Nephron progenitor cell (in vitro differentiated cells): Measurements from ENCODE around the gene SMC1B.
"Not testable (repeated sequence)": the region's sequence is repeated elsewhere in the genome, so short reads cannot be mapped to it uniquely, and the experiment has no call there.

Experiments used
- DNase-seq: peaks from one replicate; pipeline ENCODE4 v3.0.0; 2021
- H3K27ac Mint-ChIP-seq: 2 replicates; pipeline ENCODE4 v1.8.0; 2021; ENCODE audit warnings: mild to moderate bottlenecking, moderate library complexity, mixed read lengths
- H3K27me3 Mint-ChIP-seq: 2 replicates; pipeline ENCODE4 v1.8.0; 2021; ENCODE audit warnings: mild to moderate bottlenecking, low read depth, mixed read lengths; ENCODE audit not compliant: poor library complexity
- H3K36me3 Mint-ChIP-seq: 2 replicates; pipeline ENCODE4 v1.8.0; 2021; ENCODE audit warnings: low read depth, mixed read lengths
- H3K4me1 Mint-ChIP-seq: 2 replicates; pipeline ENCODE4 v1.8.0; 2021; ENCODE audit warnings: mixed read lengths
- H3K4me3 Mint-ChIP-seq: 2 replicates; pipeline ENCODE4 v1.8.0; 2021; ENCODE audit warnings: mild to moderate bottlenecking, moderate library complexity, mixed read lengths
- H3K9me3 Mint-ChIP-seq: 2 replicates; pipeline ENCODE4 v1.8.0; 2021; ENCODE audit warnings: mild to moderate bottlenecking, moderate library complexity, mixed read lengths
- TF ChIP-seq, protein P1 (sequence below): fragments of 200-600 bp; sonication (generic); IDR thresholded peaks from 2 replicates; pipeline ENCODE4 v1.5.0; 2021; ENCODE audit warnings: antibody characterized with exemption

The SMC1B gene

GRCh38 chr22:45376703-45377102, 36.7 kb downstream of the SMC1B start:
- DNase-seq: no peak
- TF ChIP-seq, protein P1, sequence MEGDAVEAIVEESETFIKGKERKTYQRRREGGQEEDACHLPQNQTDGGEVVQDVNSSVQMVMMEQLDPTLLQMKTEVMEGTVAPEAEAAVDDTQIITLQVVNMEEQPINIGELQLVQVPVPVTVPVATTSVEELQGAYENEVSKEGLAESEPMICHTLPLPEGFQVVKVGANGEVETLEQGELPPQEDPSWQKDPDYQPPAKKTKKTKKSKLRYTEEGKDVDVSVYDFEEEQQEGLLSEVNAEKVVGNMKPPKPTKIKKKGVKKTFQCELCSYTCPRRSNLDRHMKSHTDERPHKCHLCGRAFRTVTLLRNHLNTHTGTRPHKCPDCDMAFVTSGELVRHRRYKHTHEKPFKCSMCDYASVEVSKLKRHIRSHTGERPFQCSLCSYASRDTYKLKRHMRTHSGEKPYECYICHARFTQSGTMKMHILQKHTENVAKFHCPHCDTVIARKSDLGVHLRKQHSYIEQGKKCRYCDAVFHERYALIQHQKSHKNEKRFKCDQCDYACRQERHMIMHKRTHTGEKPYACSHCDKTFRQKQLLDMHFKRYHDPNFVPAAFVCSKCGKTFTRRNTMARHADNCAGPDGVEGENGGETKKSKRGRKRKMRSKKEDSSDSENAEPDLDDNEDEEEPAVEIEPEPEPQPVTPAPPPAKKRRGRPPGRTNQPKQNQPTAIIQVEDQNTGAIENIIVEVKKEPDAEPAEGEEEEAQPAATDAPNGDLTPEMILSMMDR: no peak
- Mint-ChIP-seq H3K27me3 (peaks cover 23% of the 10 kb centered on the region), H3K9me3 (peaks cover 37% of the 10 kb centered on the region), H3K36me3 (no peaks in the 10 kb centered on the region), H3K27ac (no peak overlapping the region), H3K4me1 (no peaks in the 10 kb centered on the region), H3K4me3 (no peak overlapping the region)

DNA sequence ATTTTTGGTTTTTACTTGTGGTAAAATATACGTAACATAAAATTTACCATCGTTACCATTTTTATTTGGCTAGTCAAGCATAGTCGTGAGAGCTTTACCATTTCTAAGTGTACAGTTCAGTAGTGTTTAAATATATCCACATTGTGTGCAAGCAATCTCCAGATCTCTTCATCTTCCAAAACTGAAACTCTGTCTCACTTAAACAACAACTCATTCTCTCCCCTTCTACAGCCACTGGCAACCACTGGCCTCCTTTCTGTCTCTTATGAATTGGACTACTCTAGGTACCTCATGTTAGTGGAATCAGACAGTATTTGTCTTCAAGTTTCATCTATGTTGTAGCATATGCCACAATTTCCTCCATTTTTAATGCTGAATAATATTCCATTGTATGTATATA, 37.4 kb downstream of the SMC1B start:
- no peaks in the 10 kb centered on the region for H3K36me3 Mint-ChIP-seq
- no peak for DNase-seq
- H3K4me1 Mint-ChIP-seq: no peaks in the 10 kb centered on the region
- no peak overlapping the region for H3K27ac Mint-ChIP-seq
- TF ChIP-seq, protein P1: no peak
- peaks cover 24% of the 10 kb centered on the region for H3K27me3 Mint-ChIP-seq
- no peak overlapping the region for H3K4me3 Mint-ChIP-seq
- peaks cover 37% of the 10 kb centered on the region for H3K9me3 Mint-ChIP-seq

DNA sequence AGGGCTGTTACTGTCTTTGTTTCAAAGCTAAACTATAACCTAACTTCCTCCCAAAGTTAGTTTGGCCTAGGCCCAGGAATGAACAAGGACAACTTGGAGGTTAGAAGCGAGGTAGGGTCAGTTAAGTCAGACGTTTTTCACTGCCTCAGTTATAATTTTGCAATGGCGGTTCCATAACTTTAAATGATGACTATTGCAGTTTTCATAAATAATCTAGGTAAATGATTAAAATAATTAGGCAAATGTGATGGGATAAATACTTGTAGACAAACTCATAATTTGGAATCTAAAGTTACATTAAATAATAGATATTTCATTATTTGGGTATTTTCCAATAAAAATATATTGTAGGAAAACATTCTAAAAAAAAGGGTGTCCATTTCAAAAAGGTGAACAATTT, 39.8 kb downstream of the SMC1B start:
- not testable (repeated sequence) for H3K27ac Mint-ChIP-seq, DNase-seq, H3K4me1 Mint-ChIP-seq, H3K4me3 Mint-ChIP-seq, H3K36me3 Mint-ChIP-seq
- Mint-ChIP-seq H3K27me3 (peaks cover 23% of the 10 kb centered on the region), H3K9me3 (peaks cover 37% of the 10 kb centered on the region)

- DNase-seq: no peak
- H3K36me3 Mint-ChIP-seq: peaks cover 5% of the 10 kb centered on the region
- H3K27me3 Mint-ChIP-seq: peaks cover 24% of the 10 kb centered on the region
- H3K4me1 Mint-ChIP-seq: no peaks in the 10 kb centered on the region
- H3K9me3 Mint-ChIP-seq: peaks cover 25% of the 10 kb centered on the region
- no peak overlapping the region for H3K27ac Mint-ChIP-seq
- TF ChIP-seq, protein P1: no peak
- no peak overlapping the region for H3K4me3 Mint-ChIP-seq
Observed at GRCh38 chr22:45366713-45367112, 46.7 kb downstream of the SMC1B start.

DNA sequence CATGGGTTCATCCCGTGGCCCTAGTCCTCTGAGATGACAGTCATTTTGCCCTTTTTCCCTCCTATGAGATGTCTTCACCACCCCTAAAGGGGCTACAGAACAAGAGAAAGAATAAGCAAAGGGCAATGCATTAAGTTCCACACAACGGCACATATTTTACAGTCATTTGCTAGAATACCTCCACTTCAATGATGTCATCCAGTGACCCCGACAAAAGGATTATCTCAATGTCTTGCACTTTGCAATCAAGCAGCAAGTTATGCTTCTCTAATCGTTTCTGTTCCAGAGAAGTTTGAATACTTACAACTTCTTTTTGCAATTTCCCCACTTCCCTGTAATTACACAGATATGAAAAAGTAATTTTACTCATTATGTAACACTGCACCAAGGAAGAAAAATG, 53.8 kb downstream of the SMC1B start:
- H3K27me3 Mint-ChIP-seq: peaks cover 21% of the 10 kb centered on the region
- H3K36me3 Mint-ChIP-seq: no peaks in the 10 kb centered on the region
- no peak overlapping the region for H3K27ac Mint-ChIP-seq
- H3K9me3 Mint-ChIP-seq: no peaks in the 10 kb centered on the region
- DNase-seq: no peak
- no peak overlapping the region for H3K4me3 Mint-ChIP-seq
- no peaks in the 10 kb centered on the region for H3K4me1 Mint-ChIP-seq
- TF ChIP-seq, protein P1: no peak

DNA sequence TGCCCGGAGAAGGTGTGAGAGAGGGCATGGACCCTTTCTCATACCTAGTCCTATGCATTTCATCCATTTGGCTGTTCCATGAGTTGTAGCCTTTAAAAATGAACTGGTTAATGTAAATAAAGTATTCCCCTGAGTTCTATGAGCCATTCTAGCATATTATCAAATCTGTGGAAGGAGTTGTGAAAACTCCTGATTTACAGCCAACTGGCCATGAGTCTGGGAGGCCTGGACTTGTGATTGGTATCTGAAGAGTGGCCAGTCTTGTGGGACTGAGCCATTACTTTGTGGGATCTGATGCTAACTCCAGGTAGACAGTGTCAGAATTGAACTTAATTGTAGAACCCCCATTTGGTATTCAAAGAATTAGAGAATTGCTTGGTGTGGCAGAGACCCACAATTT, 55.3 kb downstream of the SMC1B start:
- no peaks in the 10 kb centered on the region for H3K4me1 Mint-ChIP-seq
- no peak for DNase-seq

More for the DNA sequence above, 55.3 kb downstream of the SMC1B start:
- H3K9me3 Mint-ChIP-seq: no peaks in the 10 kb centered on the region
- H3K27ac Mint-ChIP-seq: no peak overlapping the region
- H3K36me3 Mint-ChIP-seq: no peaks in the 10 kb centered on the region
- H3K4me3 Mint-ChIP-seq: no peak overlapping the region
- H3K27me3 Mint-ChIP-seq: peaks cover 20% of the 10 kb centered on the region
- TF ChIP-seq, protein P1: no peak
